ENCODE measurements around the gene ACSL4.
"Not testable (repeated sequence)": the region's sequence is repeated elsewhere in the genome, so short reads cannot be mapped to it uniquely, and the experiment has no call there.

DNA sequence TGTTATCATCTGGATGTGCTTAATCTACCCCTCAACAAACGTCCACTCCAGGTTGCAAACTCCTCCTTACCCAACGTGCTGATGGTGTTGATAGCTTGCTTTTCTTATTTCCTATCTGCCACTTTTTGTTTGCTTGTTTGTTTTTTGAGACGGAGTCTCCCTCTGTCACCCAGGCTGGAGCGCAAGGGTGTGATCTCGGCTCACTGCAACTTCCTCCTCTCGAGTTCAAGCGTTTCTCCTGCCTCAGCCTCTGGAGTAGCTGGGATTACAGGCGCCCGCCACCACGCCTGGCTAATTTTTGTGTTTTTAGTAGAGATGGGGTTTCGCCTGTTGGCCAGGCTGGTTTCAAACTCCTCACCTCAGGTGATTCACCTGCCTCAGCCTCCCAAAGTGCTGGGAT lies 7.8 kb upstream of the ACSL4 start:
- TF ChIP-seq, protein P1, sequence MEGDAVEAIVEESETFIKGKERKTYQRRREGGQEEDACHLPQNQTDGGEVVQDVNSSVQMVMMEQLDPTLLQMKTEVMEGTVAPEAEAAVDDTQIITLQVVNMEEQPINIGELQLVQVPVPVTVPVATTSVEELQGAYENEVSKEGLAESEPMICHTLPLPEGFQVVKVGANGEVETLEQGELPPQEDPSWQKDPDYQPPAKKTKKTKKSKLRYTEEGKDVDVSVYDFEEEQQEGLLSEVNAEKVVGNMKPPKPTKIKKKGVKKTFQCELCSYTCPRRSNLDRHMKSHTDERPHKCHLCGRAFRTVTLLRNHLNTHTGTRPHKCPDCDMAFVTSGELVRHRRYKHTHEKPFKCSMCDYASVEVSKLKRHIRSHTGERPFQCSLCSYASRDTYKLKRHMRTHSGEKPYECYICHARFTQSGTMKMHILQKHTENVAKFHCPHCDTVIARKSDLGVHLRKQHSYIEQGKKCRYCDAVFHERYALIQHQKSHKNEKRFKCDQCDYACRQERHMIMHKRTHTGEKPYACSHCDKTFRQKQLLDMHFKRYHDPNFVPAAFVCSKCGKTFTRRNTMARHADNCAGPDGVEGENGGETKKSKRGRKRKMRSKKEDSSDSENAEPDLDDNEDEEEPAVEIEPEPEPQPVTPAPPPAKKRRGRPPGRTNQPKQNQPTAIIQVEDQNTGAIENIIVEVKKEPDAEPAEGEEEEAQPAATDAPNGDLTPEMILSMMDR (IDR thresholded peaks at IDR 0.05; ENCODE audit: poor library complexity, severe bottlenecking) = not testable (repeated sequence)
- not testable (repeated sequence) for TF ChIP-seq MXI1 (conservative IDR thresholded peaks at IDR 0.05; ENCODE audit: poor library complexity, severe bottlenecking)
